K562 treated with DMSO at 1 percent for 4 hours (cell line): ENCODE measurements around the gene CRYBA4. TPM values are rescaled to one million over a fixed set of nuclear protein-coding genes. Genes with fewer than 3 reads are reported as not detected.

Experiments
- total RNA-seq: library from RNA; unstranded; fragments of 300-600 nt; gene quantifications from 2 replicates; pipeline ENCODE4 v1.2.3, GENCODE V29; 2022; ENCODE audit not compliant: insufficient read depth

The CRYBA4 gene
- not detected in 2 replicates for total RNA-seq

GRCh38 chr22:26621663-26622062, at the start of gene CRYBA4:
Gene CRYBA4 (plus strand): TSS chr22:26621963. CDS start chr22:26622597, 634 bp downstream.

GRCh38 chr22:26589845-26590736, 31.7 kb upstream of the CRYBA4 start, which contains the start of gene TPST2:
Gene TPST2 (minus strand): TSS chr22:26590132. CDS start chr22:26541630, 48,502 bp downstream.

DNA sequence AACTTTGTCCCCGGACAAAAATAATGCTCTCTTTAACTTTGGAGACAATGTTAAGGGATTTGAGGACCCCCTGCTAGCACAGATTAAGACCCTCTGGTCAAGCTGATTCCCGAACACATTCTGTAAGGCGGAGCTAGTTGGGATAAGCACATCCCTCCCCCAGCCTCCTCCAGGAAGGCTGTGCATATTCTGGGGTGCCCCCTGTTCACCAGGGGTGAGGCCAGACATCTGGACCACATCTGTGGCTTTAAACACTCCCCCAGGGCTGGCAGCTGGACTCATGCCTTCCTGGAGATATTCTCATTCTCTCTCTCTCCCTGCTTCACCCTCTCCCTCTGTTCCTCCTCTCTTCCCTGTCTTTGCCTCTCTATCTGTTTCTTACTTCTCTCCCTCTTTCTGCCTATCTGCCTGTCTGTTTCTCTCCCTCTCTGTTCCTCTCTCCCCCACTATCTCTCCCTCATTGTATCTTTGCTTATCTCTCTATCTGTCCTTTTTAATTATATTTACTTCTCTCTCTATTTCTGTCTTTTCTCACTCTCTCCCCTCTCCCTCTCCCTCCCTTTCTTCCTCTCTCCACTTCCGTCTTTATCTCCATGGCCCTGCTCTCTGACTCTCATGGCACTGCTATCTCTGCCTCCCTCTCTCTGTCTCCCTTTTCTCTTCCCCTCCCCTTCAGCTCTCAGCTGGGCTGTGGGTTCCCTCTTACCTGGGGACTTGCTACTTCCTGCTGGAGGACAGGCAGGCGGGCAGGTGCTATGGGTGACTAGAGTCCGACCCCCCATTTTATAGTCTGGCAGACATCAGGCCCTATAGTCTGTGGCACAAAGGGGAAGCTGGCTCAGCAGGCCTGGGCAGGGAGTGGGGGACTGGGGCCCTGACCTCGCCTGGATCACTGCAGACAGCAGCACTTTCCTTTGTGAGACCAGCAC, 4.2 kb upstream of the CRYBA4 start, which contains the start of gene CRYBB1:
CRYBB1 (minus strand) TSS at position 757 of the 929 bp plus-strand sequence. CDS start 1,708 bp downstream, outside the sequence.

GRCh38 chr22:26656891-26657851, 35.4 kb downstream of the CRYBA4 start, which contains the start of gene MIAT:
Gene MIAT (plus strand): TSS chr22:26657588.

Other genes starting within 250 kb of the CRYBA4 start
- gene ASPHD2, start 192.7 kb upstream of the CRYBA4 start, total RNA-seq = 0.17 and 1.2 TPM in 2 replicates
- 12.3 and 21.8 TPM in 2 replicates for gene HPS4, start 138.2 kb upstream of the CRYBA4 start, total RNA-seq
- 7.5 and 13.1 TPM in 2 replicates for gene SRRD, start 138.1 kb upstream of the CRYBA4 start, total RNA-seq
- 21.5 and 26.5 TPM in 2 replicates for gene TFIP11, start 109.5 kb upstream of the CRYBA4 start, total RNA-seq
- gene TPST2, start 31.8 kb upstream of the CRYBA4 start, total RNA-seq = 63.0 and 85.9 TPM in 2 replicates
- not detected in 2 replicates for gene CRYBB1, start 3.9 kb upstream of the CRYBA4 start, total RNA-seq
- gene MIAT, start 35.6 kb downstream of the CRYBA4 start, total RNA-seq = 0.11 and 0.48 TPM in 2 replicates